ENCODE results near the gene SIL1. TPM values are rescaled to one million over a fixed set of nuclear protein-coding genes. Genes with fewer than 3 reads are reported as not detected.

Gene SIL1
- total and polyA plus RNA-seq, 2 donors from 2014 or later: 48.6 to 91.7 TPM

DNA sequence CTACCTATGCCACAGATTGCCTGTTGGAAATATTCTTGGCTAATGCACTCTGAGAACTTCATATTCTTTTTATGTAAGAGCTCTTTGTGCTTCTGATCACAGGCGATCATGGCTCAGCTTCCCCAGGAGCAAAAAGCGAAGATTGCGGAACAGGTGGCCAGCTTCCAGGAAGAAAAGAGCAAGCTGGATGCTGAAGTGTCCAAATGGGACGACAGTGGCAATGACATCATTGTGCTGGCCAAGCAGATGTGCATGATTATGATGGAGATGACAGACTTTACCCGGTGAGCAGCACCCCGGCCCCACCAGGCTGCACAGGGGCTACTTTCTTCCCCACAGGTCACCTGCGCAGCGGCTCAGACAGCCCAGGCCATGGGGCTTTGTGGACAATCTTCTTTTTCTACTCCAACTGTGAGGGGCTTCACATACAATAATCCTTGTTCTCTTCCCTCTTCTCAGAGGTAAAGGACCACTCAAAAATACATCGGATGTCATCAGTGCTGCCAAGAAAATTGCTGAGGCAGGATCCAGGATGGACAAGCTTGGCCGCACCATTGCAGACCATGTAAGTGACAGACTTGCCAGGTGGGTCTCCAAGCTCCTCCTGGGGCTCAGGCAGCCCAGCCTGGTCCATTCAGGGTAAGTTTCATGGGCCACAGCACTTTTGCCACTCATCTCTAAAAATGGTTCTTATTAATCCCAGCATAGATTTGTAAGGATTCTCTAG is 267.6 kb downstream of the SIL1 start:
- peaks cover 19 to 59% (median 52%) of the 10 kb centered on the region in 3 donors for H3K36me3 ChIP-seq (ENCODE audit: control insufficient read depth in 2 of 3, insufficient read depth in 3 of 3, low read length in 3 of 3)
- TF ChIP-seq, protein P1, sequence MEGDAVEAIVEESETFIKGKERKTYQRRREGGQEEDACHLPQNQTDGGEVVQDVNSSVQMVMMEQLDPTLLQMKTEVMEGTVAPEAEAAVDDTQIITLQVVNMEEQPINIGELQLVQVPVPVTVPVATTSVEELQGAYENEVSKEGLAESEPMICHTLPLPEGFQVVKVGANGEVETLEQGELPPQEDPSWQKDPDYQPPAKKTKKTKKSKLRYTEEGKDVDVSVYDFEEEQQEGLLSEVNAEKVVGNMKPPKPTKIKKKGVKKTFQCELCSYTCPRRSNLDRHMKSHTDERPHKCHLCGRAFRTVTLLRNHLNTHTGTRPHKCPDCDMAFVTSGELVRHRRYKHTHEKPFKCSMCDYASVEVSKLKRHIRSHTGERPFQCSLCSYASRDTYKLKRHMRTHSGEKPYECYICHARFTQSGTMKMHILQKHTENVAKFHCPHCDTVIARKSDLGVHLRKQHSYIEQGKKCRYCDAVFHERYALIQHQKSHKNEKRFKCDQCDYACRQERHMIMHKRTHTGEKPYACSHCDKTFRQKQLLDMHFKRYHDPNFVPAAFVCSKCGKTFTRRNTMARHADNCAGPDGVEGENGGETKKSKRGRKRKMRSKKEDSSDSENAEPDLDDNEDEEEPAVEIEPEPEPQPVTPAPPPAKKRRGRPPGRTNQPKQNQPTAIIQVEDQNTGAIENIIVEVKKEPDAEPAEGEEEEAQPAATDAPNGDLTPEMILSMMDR (IDR thresholded peaks at IDR 0.05; ENCODE audit: borderline replicate concordance, extremely low read depth, insufficient read depth): no peak
- DNase-seq: no peak
- H3K4me1 ChIP-seq (ENCODE audit: control insufficient read depth in 2 of 3, insufficient read depth in 2 of 3, low read depth in 1 of 3, low read length in 3 of 3): peaks cover 0 to 21% (median 5%) of the 10 kb centered on the region in 3 donors
- H3K9ac ChIP-seq (ENCODE audit: low read length in 3 of 3): no peak overlapping the region
- no peaks in the 10 kb centered on the region for H3K27me3 ChIP-seq (ENCODE audit: control insufficient read depth, insufficient read depth, low read length)
- intact Hi-C loops (cut with DNase I): no loop called here
- FAIRE-seq: no peak
- H3K4me3 ChIP-seq (ENCODE audit: low read length in 3 of 3): no peak overlapping the region
- no peaks in the 10 kb centered on the region for H3K9me3 ChIP-seq (ENCODE audit: control insufficient read depth in 2 of 3, insufficient read depth in 1 of 3, low read length in 3 of 3)
- H3K27ac ChIP-seq (ENCODE audit: low read depth in 2 of 2, low read length in 2 of 2): no peak overlapping the region

DNA sequence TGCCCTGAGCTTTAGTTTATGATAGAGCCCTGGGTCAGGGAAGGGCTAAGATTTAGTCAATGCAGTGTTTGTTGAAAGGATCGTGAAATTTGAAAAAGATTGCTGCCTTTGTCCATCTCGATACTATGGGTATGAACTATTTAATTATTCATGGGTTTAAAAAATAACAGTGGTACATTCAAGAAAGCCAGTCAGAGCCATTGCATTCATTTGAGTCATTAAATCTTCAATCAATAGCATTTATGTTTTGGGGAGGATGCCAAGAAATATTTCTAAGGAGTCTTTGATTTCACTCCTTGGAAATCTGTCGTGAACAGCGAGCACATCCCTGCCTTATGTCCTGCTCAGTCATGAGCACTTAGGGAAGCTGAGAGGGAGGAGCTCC is 268.6 kb downstream of the SIL1 start:
- Histone ChIP-seq H3K36me3 (ENCODE audit: control insufficient read depth in 2 of 3, insufficient read depth in 3 of 3, low read length in 3 of 3) (peaks cover 23 to 69% (median 53%) of the 10 kb centered on the region in 3 donors), H3K9me3 (ENCODE audit: control insufficient read depth in 2 of 3, insufficient read depth in 1 of 3, low read length in 3 of 3) (no peaks in the 10 kb centered on the region), H3K27ac (ENCODE audit: low read depth in 2 of 2, low read length in 2 of 2) (no peak overlapping the region), H3K27me3 (ENCODE audit: control insufficient read depth, insufficient read depth, low read length) (no peaks in the 10 kb centered on the region), H3K4me1 (ENCODE audit: control insufficient read depth in 2 of 3, insufficient read depth in 2 of 3, low read depth in 1 of 3, low read length in 3 of 3) (peaks cover 0 to 21% (median 5%) of the 10 kb centered on the region in 3 donors), H3K4me3 (ENCODE audit: low read length in 3 of 3) (no peak overlapping the region), H3K9ac (ENCODE audit: low read length in 3 of 3) (no peak overlapping the region)
- TF ChIP-seq, protein P1 (IDR thresholded peaks at IDR 0.05; ENCODE audit: borderline replicate concordance, extremely low read depth, insufficient read depth): no peak
- FAIRE-seq: no peak
- no peak for DNase-seq
- intact Hi-C loops (cut with DNase I): no loop called here

DNA sequence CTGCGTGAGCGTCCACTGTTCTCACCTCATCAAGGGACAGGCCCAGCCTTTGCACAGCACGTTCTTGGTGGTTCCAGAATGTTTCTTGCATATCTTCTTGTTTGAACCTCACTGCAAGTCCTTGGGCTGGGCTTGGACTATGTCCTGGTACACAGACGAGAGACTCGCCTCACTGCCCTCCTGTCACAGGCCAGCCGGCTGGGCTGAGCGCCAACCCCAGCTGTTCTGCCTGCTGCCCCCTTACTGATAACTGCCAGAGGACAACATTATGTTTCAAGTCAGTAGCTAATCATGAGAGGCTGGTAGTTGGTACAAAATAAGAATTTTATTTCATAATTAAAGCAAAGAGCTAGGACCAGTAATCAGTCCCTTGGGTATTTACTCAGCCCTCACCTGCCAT is 270.2 kb downstream of the SIL1 start:
- FAIRE-seq: peak; percentile 21

More for the DNA sequence above, 270.2 kb downstream of the SIL1 start:
- intact Hi-C loops (cut with DNase I): no loop called here
- TF ChIP-seq, protein P1 (IDR thresholded peaks at IDR 0.05; ENCODE audit: borderline replicate concordance, extremely low read depth, insufficient read depth): no peak
- Histone ChIP-seq H3K9me3 (ENCODE audit: control insufficient read depth in 2 of 3, insufficient read depth in 1 of 3, low read length in 3 of 3) (no peaks in the 10 kb centered on the region), H3K27ac (ENCODE audit: low read depth in 2 of 2, low read length in 2 of 2) (peak overlapping the region; percentile 75 to 77), H3K36me3 (ENCODE audit: control insufficient read depth in 2 of 3, insufficient read depth in 3 of 3, low read length in 3 of 3) (peaks cover 19 to 59% (median 50%) of the 10 kb centered on the region in 3 donors), H3K4me3 (ENCODE audit: low read length in 3 of 3) (no peak overlapping the region), H3K4me1 (ENCODE audit: control insufficient read depth in 2 of 3, insufficient read depth in 2 of 3, low read depth in 1 of 3, low read length in 3 of 3) (peaks cover 0 to 21% (median 5%) of the 10 kb centered on the region in 3 donors), H3K9ac (ENCODE audit: low read length in 3 of 3) (no peak overlapping the region), H3K27me3 (ENCODE audit: control insufficient read depth, insufficient read depth, low read length) (no peaks in the 10 kb centered on the region)
- DNase-seq: peak in 4 of 5 donors; percentile 57 to 88 (median 62)
